Activated naive CD8-positive, alpha-beta T cell treated with anti-CD3 and anti-CD28 coated beads, Interleukin-2, amount 10 ng/mL, durations not matched to agents 7 days and 5 days (primary cell): ENCODE measurements around the gene CAMK2A. TPM values are rescaled to one million over a fixed set of nuclear protein-coding genes. Genes with fewer than 3 reads are reported as not detected.

ENCODE experiments used
- ATAC-seq: fragments of 150-1000 bp; cut with Tn5 transposase; one replicate; pipeline ENCODE4 v1.10.0; 2021; ENCODE audit warnings: low read depth, moderate library complexity
- POLR2A ChIA-PET: fragments of 350-600 bp; sonication (Branson Sonifier 250); formaldehyde crosslinking; loops from one replicate; lab custom pipeline; 2021; ENCODE audit warnings: antibody characterized with exemption; lab: Charles Lee
- DNase-seq: peaks from one replicate; pipeline ENCODE4 v3.0.0; 2021
- H3K27ac Mint-ChIP-seq: one replicate; pipeline ENCODE4 v1.8.0; 2022; ENCODE audit warnings: mild to moderate bottlenecking, mixed read lengths
- H3K27me3 Mint-ChIP-seq: one replicate; pipeline ENCODE4 v1.8.0; 2022; ENCODE audit warnings: mild to moderate bottlenecking, moderate library complexity, mixed read lengths
- H3K36me3 Mint-ChIP-seq: one replicate; pipeline ENCODE4 v1.8.0; 2021; ENCODE audit warnings: mild to moderate bottlenecking, mixed read lengths
- H3K4me1 Mint-ChIP-seq: one replicate; pipeline ENCODE4 v1.8.0; 2021; ENCODE audit warnings: mixed read lengths
- H3K4me3 Mint-ChIP-seq: one replicate; pipeline ENCODE4 v1.8.0; 2022; ENCODE audit warnings: mild to moderate bottlenecking, moderate library complexity, mixed read lengths
- H3K9me3 Mint-ChIP-seq: one replicate; pipeline ENCODE4 v1.8.0; 2021; ENCODE audit warnings: mixed read lengths
- total RNA-seq, 2 experiments: library from RNA; stranded (reverse); gene quantifications; one replicate each; pipeline ENCODE4 v1.2.3, GENCODE V29; 2021

The CAMK2A gene
- total RNA-seq, 2 experiments from 2014 or later, result not detected

GRCh38 chr5:150291388-150292385 is 2.1 kb upstream of the CAMK2A start:
- Mint-ChIP-seq H3K27me3 (peaks cover 6% of the 10 kb centered on the region), H3K36me3 (no peaks in the 10 kb centered on the region), H3K27ac (no peak overlapping the region), H3K4me1 (no peaks in the 10 kb centered on the region), H3K4me3 (no peak overlapping the region), H3K9me3 (no peaks in the 10 kb centered on the region)
- DNase-seq (no peak), ATAC-seq (no peak)
- POLR2A ChIA-PET, result no interaction called here

GRCh38 chr5:150288791-150289190 is 782 bp downstream of the CAMK2A start:
- no peaks in the 10 kb centered on the region for H3K36me3 Mint-ChIP-seq
- POLR2A ChIA-PET, result no interaction called here
- H3K27me3 Mint-ChIP-seq, result peaks cover 11% of the 10 kb centered on the region
- ATAC-seq, result no peak
- no peak overlapping the region for H3K4me3 Mint-ChIP-seq
- DNase-seq, result no peak
- no peaks in the 10 kb centered on the region for H3K4me1 Mint-ChIP-seq
- no peak overlapping the region for H3K27ac Mint-ChIP-seq
- no peaks in the 10 kb centered on the region for H3K9me3 Mint-ChIP-seq

GRCh38 chr5:150288361-150288760 is 1.2 kb downstream of the CAMK2A start:
- Mint-ChIP-seq H3K27ac (no peak overlapping the region), H3K4me3 (no peak overlapping the region)

GRCh38 chr5:150286820-150287219 is 2.8 kb downstream of the CAMK2A start:
- DNase-seq (no peak), ATAC-seq (peak; percentile 47)
- POLR2A ChIA-PET, result no interaction called here
- Mint-ChIP-seq H3K9me3 (no peaks in the 10 kb centered on the region), H3K4me1 (no peaks in the 10 kb centered on the region), H3K27me3 (peaks cover 11% of the 10 kb centered on the region), H3K4me3 (no peak overlapping the region), H3K36me3 (no peaks in the 10 kb centered on the region), H3K27ac (no peak overlapping the region)

More at GRCh38 chr5:150288361-150288760, 1.2 kb downstream of the CAMK2A start:
- Mint-ChIP-seq H3K9me3 (no peaks in the 10 kb centered on the region), H3K4me1 (no peaks in the 10 kb centered on the region), H3K27me3 (peaks cover 11% of the 10 kb centered on the region), H3K36me3 (no peaks in the 10 kb centered on the region)
- DNase-seq, result no peak
- POLR2A ChIA-PET, result no interaction called here
- ATAC-seq, result no peak

- ATAC-seq, result no peak
- Mint-ChIP-seq H3K4me1 (no peaks in the 10 kb centered on the region), H3K9me3 (no peaks in the 10 kb centered on the region), H3K4me3 (no peak overlapping the region), H3K27me3 (peaks cover 8% of the 10 kb centered on the region), H3K36me3 (no peaks in the 10 kb centered on the region), H3K27ac (no peak overlapping the region)
- DNase-seq, result no peak
- POLR2A ChIA-PET, result no interaction called here
These were observed 4.5 kb downstream of the CAMK2A start for GRCh38 chr5:150285114-150285513.

- Mint-ChIP-seq H3K27ac (no peak overlapping the region), H3K27me3 (peaks cover 6% of the 10 kb centered on the region), H3K9me3 (no peaks in the 10 kb centered on the region), H3K4me3 (no peak overlapping the region), H3K4me1 (no peaks in the 10 kb centered on the region), H3K36me3 (no peaks in the 10 kb centered on the region)
- no peak for DNase-seq
- POLR2A ChIA-PET, result no interaction called here
- no peak for ATAC-seq
These were observed 5.3 kb downstream of the CAMK2A start for GRCh38 chr5:150284311-150284710.

GRCh38 chr5:150283904-150284303 is 5.7 kb downstream of the CAMK2A start:
- DNase-seq (no peak), ATAC-seq (no peak)
- Mint-ChIP-seq H3K9me3 (no peaks in the 10 kb centered on the region), H3K36me3 (no peaks in the 10 kb centered on the region), H3K27me3 (peaks cover 6% of the 10 kb centered on the region), H3K4me1 (no peaks in the 10 kb centered on the region), H3K27ac (no peak overlapping the region), H3K4me3 (no peak overlapping the region)
- POLR2A ChIA-PET, result no interaction called here

- DNase-seq, result no peak
- POLR2A ChIA-PET, result no interaction called here
- peaks cover 9% of the 10 kb centered on the region for H3K27me3 Mint-ChIP-seq
- peaks cover 2% of the 10 kb centered on the region for H3K4me1 Mint-ChIP-seq
- no peak for ATAC-seq
- no peak overlapping the region for H3K4me3 Mint-ChIP-seq
- no peak overlapping the region for H3K27ac Mint-ChIP-seq
- no peaks in the 10 kb centered on the region for H3K9me3 Mint-ChIP-seq
- no peaks in the 10 kb centered on the region for H3K36me3 Mint-ChIP-seq
These were observed 7.6 kb downstream of the CAMK2A start for GRCh38 chr5:150281987-150282386.

GRCh38 chr5:150279330-150280020 is 10.1 kb downstream of the CAMK2A start:
- H3K4me1 Mint-ChIP-seq, result peaks cover 2% of the 10 kb centered on the region
- POLR2A ChIA-PET, result no interaction called here
- no peak overlapping the region for H3K27ac Mint-ChIP-seq
- H3K36me3 Mint-ChIP-seq, result no peaks in the 10 kb centered on the region
- H3K9me3 Mint-ChIP-seq, result no peaks in the 10 kb centered on the region
- H3K27me3 Mint-ChIP-seq, result peaks cover 10% of the 10 kb centered on the region
- no peak overlapping the region for H3K4me3 Mint-ChIP-seq
- DNase-seq, result no peak
- ATAC-seq, result no peak

- H3K27ac Mint-ChIP-seq, result no peak overlapping the region
- ATAC-seq, result no peak
These were observed 10.7 kb downstream of the CAMK2A start for GRCh38 chr5:150278916-150279315.

GRCh38 chr5:150278046-150278730 is 11.4 kb downstream of the CAMK2A start:
- no peak for ATAC-seq
- no peaks in the 10 kb centered on the region for H3K9me3 Mint-ChIP-seq
- peaks cover 10% of the 10 kb centered on the region for H3K27me3 Mint-ChIP-seq
- H3K36me3 Mint-ChIP-seq, result no peaks in the 10 kb centered on the region
- no peak for DNase-seq
- peaks cover 2% of the 10 kb centered on the region for H3K4me1 Mint-ChIP-seq
- POLR2A ChIA-PET, result interaction anchor here (0.6 kb wide), 1 partner anchor 29 kb away, joined by 3 read pairs; no protein-coding TSS in a partner anchor
- H3K4me3 Mint-ChIP-seq, result no peak overlapping the region
- no peak overlapping the region for H3K27ac Mint-ChIP-seq

More at GRCh38 chr5:150278916-150279315, 10.7 kb downstream of the CAMK2A start:
- Mint-ChIP-seq H3K9me3 (no peaks in the 10 kb centered on the region), H3K27me3 (peaks cover 10% of the 10 kb centered on the region), H3K4me3 (no peak overlapping the region), H3K4me1 (peaks cover 2% of the 10 kb centered on the region), H3K36me3 (no peaks in the 10 kb centered on the region)
- POLR2A ChIA-PET, result no interaction called here
- no peak for DNase-seq

- Mint-ChIP-seq H3K4me1 (peaks cover 2% of the 10 kb centered on the region), H3K27ac (no peak overlapping the region), H3K36me3 (no peaks in the 10 kb centered on the region), H3K27me3 (peaks cover 10% of the 10 kb centered on the region), H3K4me3 (no peak overlapping the region), H3K9me3 (no peaks in the 10 kb centered on the region)
- DNase-seq, result no peak
- POLR2A ChIA-PET, result interaction anchor here (0.6 kb wide), 1 partner anchor 27 kb away, joined by 3 read pairs; no protein-coding TSS in a partner anchor
- ATAC-seq, result no peak
These were observed 12.5 kb downstream of the CAMK2A start for GRCh38 chr5:150277043-150277442.

- Mint-ChIP-seq H3K27ac (no peak overlapping the region), H3K9me3 (no peaks in the 10 kb centered on the region), H3K4me1 (peaks cover 2% of the 10 kb centered on the region), H3K4me3 (no peak overlapping the region), H3K27me3 (peaks cover 10% of the 10 kb centered on the region), H3K36me3 (no peaks in the 10 kb centered on the region)
- POLR2A ChIA-PET, result no interaction called here
- DNase-seq, result no peak
- ATAC-seq, result no peak
These were observed 14.8 kb downstream of the CAMK2A start for GRCh38 chr5:150274811-150275210.
